NOMO-1 treated with dmso at 0.1 percent for 144 hours (cell line): ENCODE data around the gene ENTPD7.
"Not testable (repeated sequence)": the region's sequence is repeated elsewhere in the genome, so short reads cannot be mapped to it uniquely, and the experiment has no call there.

ENCODE experiments used
- DNase-seq: peaks from one replicate; lab custom pipeline; 2025; ENCODE audit not compliant: unreplicated experiment; lab: John Stamatoyannopoulos, UW

ENTPD7 gene

DNA sequence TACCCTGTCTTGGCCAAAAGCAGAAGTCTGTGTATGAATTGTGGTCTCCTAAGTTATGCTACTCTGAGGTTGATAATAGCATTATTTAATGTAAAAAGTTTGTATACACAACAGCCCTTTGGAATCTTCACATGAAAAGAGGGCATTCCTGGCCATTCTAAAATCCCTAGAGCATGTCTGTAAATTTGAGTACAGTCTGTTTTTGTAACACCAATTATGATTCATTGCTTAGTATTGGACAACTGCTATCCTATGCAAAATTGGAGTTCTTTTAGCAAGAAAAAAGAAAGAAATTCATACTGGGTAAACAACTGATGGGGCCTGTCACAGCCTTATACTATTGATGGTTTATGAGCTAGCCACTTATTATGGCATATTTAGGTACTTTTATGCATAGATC, 82.9 kb downstream of the ENTPD7 start:
- no peak for DNase-seq

DNA sequence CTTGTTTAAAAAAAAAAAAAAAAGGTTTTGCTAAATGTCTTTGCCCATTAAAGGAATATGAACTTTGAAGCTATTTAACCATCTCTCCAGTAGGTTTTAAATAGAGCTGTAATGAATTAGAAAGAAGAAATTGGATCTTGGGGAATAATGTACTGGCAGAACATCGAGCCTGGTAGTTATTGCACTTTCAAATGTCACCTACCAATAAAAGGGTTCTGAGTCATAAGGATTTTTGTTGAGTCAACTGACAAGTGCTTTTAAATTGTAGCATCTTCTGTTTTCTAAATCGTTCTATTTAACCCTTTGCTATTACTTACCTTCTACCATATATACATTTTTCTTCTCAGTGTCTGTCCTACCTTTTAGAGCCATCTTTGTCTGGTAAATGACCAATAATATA, 83.4 kb downstream of the ENTPD7 start:
- no peak for DNase-seq

DNA sequence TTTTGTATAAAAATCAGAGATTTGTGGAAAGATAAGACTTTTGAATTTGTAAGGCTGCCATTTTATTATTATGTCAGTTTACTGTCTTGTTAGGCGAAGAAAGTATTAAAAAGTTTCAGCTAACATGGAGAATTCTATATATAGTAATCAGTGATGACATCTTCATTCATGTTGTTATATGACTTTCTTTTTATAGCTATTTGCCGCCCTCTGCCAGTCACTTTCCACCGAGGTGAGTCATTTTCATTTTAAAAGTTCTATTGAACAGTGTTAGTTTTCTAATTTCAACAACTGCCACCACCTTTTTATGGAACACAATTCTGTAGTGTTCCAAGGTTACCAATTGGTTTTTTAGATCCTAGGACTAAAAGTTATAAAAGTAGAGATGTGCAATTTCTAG, 84.5 kb downstream of the ENTPD7 start:
- no peak for DNase-seq

DNA sequence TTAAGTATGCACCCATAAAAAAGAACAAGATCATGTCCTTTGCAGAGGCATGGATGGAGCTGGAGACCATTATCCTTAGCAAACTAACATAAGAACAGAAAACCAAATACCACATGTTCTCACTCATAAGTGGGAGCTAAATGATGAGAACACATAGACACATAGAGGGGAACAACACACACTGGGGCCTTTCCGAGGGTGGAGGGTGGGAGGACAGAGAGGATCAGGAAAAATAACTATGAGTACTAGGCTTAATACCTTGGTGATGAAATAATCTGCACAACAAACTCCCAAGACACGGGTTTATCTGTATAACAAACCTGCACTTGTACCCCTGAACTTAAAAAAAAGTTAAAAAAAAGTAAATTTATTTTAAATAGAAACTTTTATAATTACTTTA, 86.9 kb downstream of the ENTPD7 start:
- DNase-seq: not testable (repeated sequence)

DNA sequence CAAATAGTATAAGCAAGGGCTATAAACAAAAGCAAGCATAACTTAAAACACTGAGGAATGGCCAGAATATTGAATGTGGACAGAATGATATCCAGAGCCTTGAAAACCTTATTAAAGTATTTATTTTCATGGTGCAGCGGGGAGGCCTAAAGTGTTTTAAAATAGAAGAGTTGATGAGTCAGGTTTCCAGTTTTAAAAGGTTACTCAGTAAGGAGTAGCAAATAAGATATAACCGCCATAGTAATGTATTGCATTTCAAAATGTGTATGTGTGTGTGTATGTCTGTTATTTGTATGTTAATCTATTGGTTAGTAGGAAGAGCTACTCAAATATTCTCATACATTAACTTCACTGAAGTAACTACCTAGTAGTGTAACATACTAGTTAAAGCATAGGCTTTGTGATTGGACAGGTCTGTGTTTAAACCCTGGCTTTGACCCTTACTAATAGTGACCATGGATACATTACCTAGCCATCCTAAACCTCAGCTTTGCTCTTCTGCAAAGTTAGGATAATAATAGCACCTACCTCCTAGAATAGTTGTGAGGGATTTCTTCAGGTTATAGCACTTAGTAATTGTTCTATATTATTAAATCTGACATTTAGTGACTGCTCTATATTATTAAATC, 89.6 kb downstream of the ENTPD7 start:
- no peak for DNase-seq

DNA sequence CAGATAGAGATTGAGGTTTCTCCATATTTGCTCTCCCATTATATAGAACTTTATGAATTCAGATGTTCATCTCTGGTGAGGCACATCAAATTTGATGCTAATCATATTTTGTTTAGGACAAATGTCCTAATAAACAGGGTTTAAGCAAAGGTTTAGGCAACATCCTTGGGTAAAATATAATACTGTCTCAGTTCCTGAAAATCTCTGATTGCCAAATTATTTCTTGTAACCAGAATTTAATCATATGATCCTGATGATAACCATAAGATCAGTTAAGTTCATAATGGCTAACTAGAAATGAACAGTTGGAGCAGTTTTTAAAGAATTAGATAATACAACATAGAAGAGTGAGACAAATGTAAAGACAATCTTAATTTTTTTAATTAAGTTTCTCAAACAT, 91.3 kb downstream of the ENTPD7 start:
- DNase-seq: no peak

DNA sequence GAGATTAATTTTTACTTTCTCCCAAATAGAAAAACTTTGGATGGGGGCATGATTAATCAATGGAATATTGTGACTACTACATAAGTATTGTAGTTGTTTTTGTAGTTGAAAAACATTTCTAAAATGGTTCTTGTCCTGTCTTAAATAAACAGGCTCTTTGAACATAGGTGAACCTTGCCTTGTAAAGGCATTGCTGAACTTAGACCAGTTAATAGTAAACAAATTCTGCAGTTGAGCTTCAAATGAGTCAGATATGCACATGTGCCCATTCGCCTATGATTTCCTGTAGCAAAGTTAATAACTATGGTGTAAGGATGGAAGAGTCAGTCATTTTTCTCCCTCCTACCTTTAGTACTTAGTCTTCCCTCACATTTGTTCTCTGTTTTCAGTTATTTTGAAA, 95.4 kb downstream of the ENTPD7 start:
- DNase-seq: no peak
